ENCODE measurements around the gene LDLRAP1. TPM values are rescaled to one million over a fixed set of nuclear protein-coding genes. Genes with fewer than 3 reads are reported as not detected.
"Not testable (repeated sequence)": the region's sequence is repeated elsewhere in the genome, so short reads cannot be mapped to it uniquely, and the experiment has no call there.

Gene LDLRAP1
- total RNA-seq (2014; rRNA removed; shearing (Covaris generic)), result 13.6 and 16.3 TPM in 2 replicates

- DNase-seq (ENCODE audit: low read depth), result peak; percentile 83
Observed at GRCh38 chr1:25543425-25544242, at the start of gene LDLRAP1. Gene LDLRAP1 (plus strand): TSS chr1:25543606. CDS start chr1:25543699, 93 bp downstream.

- DNase-seq (ENCODE audit: low read depth), result no peak
Observed at GRCh38 chr1:25494952-25495351, 48.5 kb upstream of the LDLRAP1 start.

DNA sequence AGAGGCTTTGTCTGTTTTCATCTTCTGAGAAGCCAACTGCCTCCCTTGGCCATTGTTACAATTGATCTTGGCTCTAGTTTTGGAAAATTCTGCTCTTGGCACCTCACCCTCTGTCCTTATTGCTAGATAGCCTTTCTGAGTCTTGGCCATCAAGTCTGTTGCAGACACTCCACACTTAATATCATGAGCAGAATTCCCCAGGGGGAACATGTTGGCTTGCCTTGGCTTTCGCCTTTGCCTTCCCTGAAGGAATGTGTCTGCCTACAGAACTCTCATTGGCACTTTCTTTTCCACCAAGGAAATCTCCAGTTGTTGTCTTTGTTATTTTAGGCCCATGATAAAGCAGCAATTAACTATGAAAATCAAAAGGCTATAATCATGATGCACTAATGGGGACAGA, 42.7 kb upstream of the LDLRAP1 start:
- DNase-seq (ENCODE audit: low read depth), result no peak

- DNase-seq (ENCODE audit: low read depth), result no peak
Observed at GRCh38 chr1:25501235-25502058, 42.0 kb upstream of the LDLRAP1 start.

- DNase-seq (ENCODE audit: low read depth), result peak; percentile 55
Observed at GRCh38 chr1:25502957-25503356, 40.4 kb upstream of the LDLRAP1 start.

DNA sequence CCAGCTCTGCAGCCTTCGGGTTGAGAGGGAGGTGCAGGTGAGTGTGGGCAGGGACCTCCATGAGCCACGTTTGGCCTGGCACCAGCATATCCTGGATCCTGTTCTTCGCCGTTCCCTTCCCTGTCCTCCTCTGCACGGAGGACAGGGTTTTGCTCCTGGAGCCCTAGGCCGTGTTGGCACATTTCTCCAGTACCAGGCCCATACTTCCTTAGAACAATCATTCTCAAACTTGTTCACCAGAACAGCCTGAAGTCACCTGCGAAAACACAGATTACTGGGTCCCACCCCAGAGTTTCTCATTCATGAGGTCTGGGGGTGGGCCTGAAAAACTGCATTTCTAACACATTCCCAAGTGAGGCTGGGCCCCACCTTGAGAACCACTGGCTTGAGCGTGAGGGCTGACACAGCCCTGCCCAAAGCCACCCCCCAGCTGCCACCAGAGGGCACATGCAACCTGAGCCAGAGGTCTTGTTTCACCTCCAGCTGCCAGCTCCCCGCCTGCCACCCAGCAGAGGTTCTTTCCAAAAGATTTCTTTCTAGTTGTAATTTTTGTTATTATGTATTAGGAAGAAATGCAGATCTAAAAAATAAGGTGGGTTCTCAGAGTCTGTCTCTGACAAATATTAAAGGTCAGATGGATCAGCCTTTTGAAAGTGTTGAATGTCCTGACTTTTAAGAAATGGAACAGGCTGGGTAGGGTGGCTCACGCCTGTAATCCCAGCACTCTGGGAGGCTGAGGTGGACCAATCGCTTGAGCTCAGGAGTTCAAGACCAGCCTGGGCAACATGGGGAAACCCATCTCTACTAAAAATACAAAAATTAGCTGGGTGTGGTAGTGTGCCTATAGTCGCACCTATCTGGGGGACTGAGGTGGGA, 39.6 kb upstream of the LDLRAP1 start:
- DNase-seq (ENCODE audit: low read depth), result peak; percentile 52

- no peak for DNase-seq (ENCODE audit: low read depth)
Observed at GRCh38 chr1:25504706-25505595, 38.5 kb upstream of the LDLRAP1 start.

- DNase-seq (ENCODE audit: low read depth), result no peak
Observed at GRCh38 chr1:25505656-25506385, 37.6 kb upstream of the LDLRAP1 start.

- DNase-seq (ENCODE audit: low read depth), result not testable (repeated sequence)
Observed at GRCh38 chr1:25506566-25507463, 36.6 kb upstream of the LDLRAP1 start.

- no peak for DNase-seq (ENCODE audit: low read depth)
Observed at GRCh38 chr1:25513666-25514065, 29.7 kb upstream of the LDLRAP1 start.

GRCh38 chr1:25515033-25515432, 28.4 kb upstream of the LDLRAP1 start:
- no peak for DNase-seq (ENCODE audit: low read depth)

- DNase-seq (ENCODE audit: low read depth), result no peak
Observed at GRCh38 chr1:25516686-25517085, 26.7 kb upstream of the LDLRAP1 start.

GRCh38 chr1:25517476-25518394, 25.7 kb upstream of the LDLRAP1 start:
- no peak for DNase-seq (ENCODE audit: low read depth)

DNA sequence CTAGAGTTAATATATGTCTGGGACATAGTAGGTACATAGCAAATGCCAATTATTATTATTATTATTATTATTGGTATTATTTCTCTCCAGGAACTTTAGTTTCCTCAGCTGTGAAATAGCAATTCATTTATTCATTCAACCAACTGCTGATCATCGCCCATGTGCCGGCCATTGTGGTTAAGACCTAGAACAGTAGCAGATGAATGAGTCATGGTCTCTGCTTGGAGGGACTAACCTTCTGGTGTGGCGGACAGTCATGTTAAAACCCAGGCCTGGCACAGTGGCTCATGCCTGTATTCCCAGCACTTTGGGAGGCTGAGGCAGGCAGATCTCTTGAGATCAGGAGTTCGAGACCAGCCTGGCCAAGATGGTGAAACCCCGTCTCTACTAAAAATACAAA, 23.8 kb upstream of the LDLRAP1 start:
- DNase-seq (ENCODE audit: low read depth), result peak; percentile 71

GRCh38 chr1:25520446-25521061, 22.9 kb upstream of the LDLRAP1 start:
- DNase-seq (ENCODE audit: low read depth), result peak; percentile 59

DNA sequence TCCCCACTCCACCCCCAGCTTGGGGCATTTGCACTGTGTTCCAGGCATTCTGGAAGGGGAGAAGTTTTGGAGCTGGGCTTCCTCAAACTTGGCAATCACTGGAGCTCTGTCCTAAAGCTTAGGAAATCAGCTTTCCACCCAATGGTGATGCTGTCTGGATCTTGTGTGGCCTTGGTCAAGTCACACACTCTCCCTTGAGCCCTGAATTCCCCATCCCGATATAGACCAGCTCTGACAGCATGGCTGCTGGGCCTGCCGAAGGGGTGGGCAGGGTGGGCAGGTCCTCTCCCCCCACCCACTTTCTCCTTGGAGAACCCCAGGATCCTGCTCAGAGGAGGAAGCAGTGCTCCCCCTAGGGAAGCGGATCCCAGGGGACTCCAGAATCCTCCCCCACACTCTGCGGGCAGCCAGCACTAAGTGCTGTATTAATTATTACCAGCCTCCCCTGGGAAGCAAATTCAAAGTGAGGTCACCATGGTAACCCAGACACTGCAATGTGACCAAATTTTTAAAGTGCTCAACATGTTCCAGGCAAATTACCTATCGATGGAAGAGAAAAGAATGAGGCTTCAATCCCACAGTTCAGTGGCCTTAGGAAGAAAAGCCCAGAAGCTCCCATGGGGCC, 21.3 kb upstream of the LDLRAP1 start:
- DNase-seq (ENCODE audit: low read depth), result no peak

DNA sequence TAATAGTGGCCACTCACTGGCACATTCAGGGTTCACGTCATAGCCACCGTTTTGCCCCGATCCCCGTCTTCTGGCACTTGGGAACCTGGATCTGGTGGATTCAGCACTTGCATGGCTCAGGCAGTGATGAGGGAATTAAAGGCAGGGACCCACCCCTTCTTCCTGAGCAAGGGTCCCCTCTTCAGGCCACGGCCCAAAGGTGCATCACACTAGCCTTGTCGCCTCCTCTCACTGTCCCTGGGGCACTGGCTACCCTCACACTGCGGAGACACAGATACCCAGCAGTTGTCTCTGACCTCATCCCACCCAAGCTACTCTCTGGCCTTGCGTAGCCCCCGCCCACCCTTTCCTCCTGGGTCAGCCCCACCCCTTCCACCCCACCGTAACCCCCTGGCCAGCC, 19.9 kb upstream of the LDLRAP1 start:
- peak; percentile 65 for DNase-seq (ENCODE audit: low read depth)

All from Daoy (cell line).